SU-DHL-6 (cell line): ENCODE data around the gene CYP4F3.

Experiments
- CTCF ChIP-seq: fragments of 200-600 bp; sonication (generic); IDR thresholded peaks from one replicate; pipeline ENCODE4 v1.5.1; 2017; ENCODE audit warnings: antibody characterized with exemption, mild to moderate bottlenecking, low read length, moderate library complexity; ENCODE audit not compliant: insufficient read depth, poor library complexity, severe bottlenecking
- EZH2phosphoT487 ChIP-seq: fragments of 200-600 bp; sonication (generic), shearing (Covaris generic); conservative IDR thresholded peaks from 2 replicates; pipeline ENCODE4 v1.6.1; 2018; ENCODE audit warnings: mild to moderate bottlenecking, antibody characterized with exemption, low read length, moderate library complexity, mixed read lengths

- TF ChIP-seq CTCF (no peak), EZH2phosphoT487 (no peak)
These were observed 3.5 kb downstream of the CYP4F3 start for GRCh38 chr19:15644066-15644741.
